T-helper 1 cell (primary cell): Measurements from ENCODE around the gene DNAH2.

Experiments used
- DNase-seq, 5 donors: peaks; one replicate each; pipeline ENCODE4 v3.0.0-alpha.2; 2012 to 2020

DNAH2 gene

GRCh38 chr17:7727886-7728285 is 10.3 kb downstream of the DNAH2 start:
- DNase-seq, result no peak

- DNase-seq, result no peak
These were observed 12.3 kb downstream of the DNAH2 start for GRCh38 chr17:7729816-7730215.

GRCh38 chr17:7732981-7733539 is 15.5 kb downstream of the DNAH2 start:
- no peak for DNase-seq

- no peak for DNase-seq
These were observed 20.1 kb downstream of the DNAH2 start for GRCh38 chr17:7737601-7738000.

- no peak for DNase-seq
These were observed 22.2 kb downstream of the DNAH2 start for GRCh38 chr17:7739746-7740145.

GRCh38 chr17:7740481-7741001 is 23.0 kb downstream of the DNAH2 start:
- no peak for DNase-seq

GRCh38 chr17:7742729-7743128 is 25.2 kb downstream of the DNAH2 start:
- no peak for DNase-seq

GRCh38 chr17:7744416-7744815 is 26.9 kb downstream of the DNAH2 start:
- DNase-seq, result no peak

- no peak for DNase-seq
These were observed 28.4 kb downstream of the DNAH2 start for GRCh38 chr17:7745748-7746470.

- no peak for DNase-seq
These were observed 30.1 kb downstream of the DNAH2 start for GRCh38 chr17:7747635-7748071.

GRCh38 chr17:7748076-7748775 is 30.7 kb downstream of the DNAH2 start:
- no peak for DNase-seq

- no peak for DNase-seq
These were observed 32.8 kb downstream of the DNAH2 start for GRCh38 chr17:7750321-7750821.

GRCh38 chr17:7754656-7755055 is 37.1 kb downstream of the DNAH2 start:
- no peak for DNase-seq

- DNase-seq, result no peak
These were observed 37.7 kb downstream of the DNAH2 start for GRCh38 chr17:7755095-7755890.

- DNase-seq, result no peak
These were observed 39.4 kb downstream of the DNAH2 start for GRCh38 chr17:7756968-7757367.

- DNase-seq, result no peak
These were observed 46.4 kb downstream of the DNAH2 start for GRCh38 chr17:7763919-7764318.

GRCh38 chr17:7767004-7767403 is 49.5 kb downstream of the DNAH2 start:
- no peak for DNase-seq

GRCh38 chr17:7767405-7768021 is 50.0 kb downstream of the DNAH2 start:
- DNase-seq, result no peak

- no peak for DNase-seq
These were observed 52.3 kb downstream of the DNAH2 start for GRCh38 chr17:7769854-7770253.

GRCh38 chr17:7774055-7774521 is 56.5 kb downstream of the DNAH2 start:
- DNase-seq, result no peak

GRCh38 chr17:7775051-7775450 is 57.5 kb downstream of the DNAH2 start:
- no peak for DNase-seq

- DNase-seq, result no peak
These were observed 59.5 kb downstream of the DNAH2 start for GRCh38 chr17:7777017-7777416.
